Activated CD4-positive, alpha-beta T cell treated with anti-CD3 and anti-CD28 coated beads for 36 hours (primary cell): ENCODE measurements around the gene KCNIP3. TPM values are rescaled to one million over a fixed set of nuclear protein-coding genes. Genes with fewer than 3 reads are reported as not detected.

Experiments
- ATAC-seq: fragments of 200-7000 bp; cut with Tn5 transposase; one replicate; pipeline ENCODE4 v1.10.0; 2021; ENCODE audit warnings: mild to moderate bottlenecking, moderate library complexity
- CTCF ChIA-PET: fragments of 350-600 bp; sonication (Branson Sonifier 250); formaldehyde crosslinking; loops from one replicate; lab custom pipeline; 2021; ENCODE audit warnings: antibody characterized with exemption; lab: Charles Lee
- POLR2A ChIA-PET: fragments of 350-600 bp; sonication (Branson Sonifier 250); formaldehyde crosslinking; loops from one replicate; lab custom pipeline; 2021; ENCODE audit warnings: antibody characterized with exemption, inconsistent platforms; lab: Charles Lee
- DNase-seq: peaks from one replicate; pipeline ENCODE4 v3.0.0-alpha.2; 2020
- H3K27ac Mint-ChIP-seq: one replicate; pipeline ENCODE4 v1.8.0; 2021; ENCODE audit warnings: mixed read lengths
- H3K27me3 Mint-ChIP-seq: one replicate; pipeline ENCODE4 v1.8.0; 2021; ENCODE audit warnings: mixed read lengths
- H3K36me3 Mint-ChIP-seq: one replicate; pipeline ENCODE4 v1.8.0; 2021; ENCODE audit warnings: low read depth, mixed read lengths
- H3K4me1 Mint-ChIP-seq: one replicate; pipeline ENCODE4 v1.8.0; 2021; ENCODE audit warnings: mixed read lengths
- H3K4me3 Mint-ChIP-seq: one replicate; pipeline ENCODE4 v1.8.0; 2021; ENCODE audit warnings: mild to moderate bottlenecking, moderate library complexity, mixed read lengths
- H3K9me3 Mint-ChIP-seq: one replicate; pipeline ENCODE4 v1.8.0; 2021; ENCODE audit warnings: low read depth, mixed read lengths
- intact Hi-C, 2 experiments: fragments of 100-400 bp; cut with DNase I in 1 of 2; cut with micrococcal nuclease in 1 of 2; formaldehyde crosslinking; loops; one replicate each; pipeline versions ENCODE4 v1.14.2 to v1.15.1; 2022 to 2024; cut with DNase I, micrococcal nuclease
- total RNA-seq, 2 experiments: library from RNA; stranded (reverse); gene quantifications; one replicate each; pipeline ENCODE4 v1.2.3, GENCODE V29; 2021

KCNIP3 gene
- total RNA-seq, 2 experiments from 2014 or later = not detected

GRCh38 chr2:95276244-95276887, 20.8 kb upstream of the KCNIP3 start:
- ChIA-PET CTCF (no interaction called here), POLR2A (no interaction called here)
- intact Hi-C loops = no loop called here
- Mint-ChIP-seq H3K4me3 (no peak overlapping the region), H3K9me3 (no peaks in the 10 kb centered on the region), H3K36me3 (no peaks in the 10 kb centered on the region), H3K27me3 (no peaks in the 10 kb centered on the region), H3K27ac (no peak overlapping the region), H3K4me1 (no peaks in the 10 kb centered on the region)
- ATAC-seq (no peak), DNase-seq (no peak)

- ChIA-PET POLR2A (no interaction called here), CTCF (interaction anchor here (0.8 to 1.1 kb wide), 2 partner anchors 57 to 116 kb away, joined by 5 to 7 read pairs; no protein-coding TSS in a partner anchor)
- Mint-ChIP-seq H3K4me3 (no peak overlapping the region), H3K27me3 (no peaks in the 10 kb centered on the region), H3K9me3 (no peaks in the 10 kb centered on the region), H3K27ac (no peak overlapping the region), H3K36me3 (no peaks in the 10 kb centered on the region), H3K4me1 (no peaks in the 10 kb centered on the region)
- DNase-seq (no peak), ATAC-seq (no peak)
- intact Hi-C loops = no loop called here
Observed at GRCh38 chr2:95276888-95277245, 20.3 kb upstream of the KCNIP3 start.

- Mint-ChIP-seq H3K4me1 (no peaks in the 10 kb centered on the region), H3K27ac (no peak overlapping the region), H3K36me3 (no peaks in the 10 kb centered on the region), H3K9me3 (no peaks in the 10 kb centered on the region), H3K4me3 (no peak overlapping the region), H3K27me3 (no peaks in the 10 kb centered on the region)
- ATAC-seq (no peak), DNase-seq (no peak)
- intact Hi-C loops = no loop called here
- CTCF ChIA-PET = interaction anchor here (0.7 to 1.1 kb wide), 3 partner anchors 46 to 115 kb away, joined by 3 to 7 read pairs (median 5); no protein-coding TSS in a partner anchor
- POLR2A ChIA-PET = no interaction called here
Observed at GRCh38 chr2:95277246-95277906, 19.8 kb upstream of the KCNIP3 start.

GRCh38 chr2:95278051-95278471, 19.1 kb upstream of the KCNIP3 start:
- no peak for ATAC-seq
- ChIA-PET CTCF (interaction anchor here (0.7 kb wide), 1 partner anchor 47 kb away, joined by 3 read pairs; no protein-coding TSS in a partner anchor), POLR2A (no interaction called here)

GRCh38 chr2:95278637-95279225, 18.4 kb upstream of the KCNIP3 start:
- Mint-ChIP-seq H3K4me3 (no peak overlapping the region), H3K36me3 (no peaks in the 10 kb centered on the region), H3K4me1 (no peaks in the 10 kb centered on the region), H3K27ac (no peak overlapping the region), H3K9me3 (no peaks in the 10 kb centered on the region), H3K27me3 (no peaks in the 10 kb centered on the region)
- intact Hi-C loops = no loop called here
- CTCF ChIA-PET = no interaction called here
- POLR2A ChIA-PET = no interaction called here
- ATAC-seq = no peak
- no peak for DNase-seq

More at GRCh38 chr2:95278051-95278471, 19.1 kb upstream of the KCNIP3 start:
- intact Hi-C loops = no loop called here
- Mint-ChIP-seq H3K36me3 (no peaks in the 10 kb centered on the region), H3K27me3 (no peaks in the 10 kb centered on the region), H3K9me3 (no peaks in the 10 kb centered on the region), H3K4me3 (no peak overlapping the region), H3K27ac (no peak overlapping the region), H3K4me1 (no peaks in the 10 kb centered on the region)
- no peak for DNase-seq

GRCh38 chr2:95279435-95280035, 17.6 kb upstream of the KCNIP3 start:
- Mint-ChIP-seq H3K9me3 (no peaks in the 10 kb centered on the region), H3K27ac (no peak overlapping the region), H3K4me3 (no peak overlapping the region), H3K36me3 (no peaks in the 10 kb centered on the region), H3K27me3 (no peaks in the 10 kb centered on the region), H3K4me1 (no peaks in the 10 kb centered on the region)
- CTCF ChIA-PET = no interaction called here
- intact Hi-C loops = no loop called here
- POLR2A ChIA-PET = no interaction called here
- DNase-seq (no peak), ATAC-seq (no peak)

GRCh38 chr2:95281071-95281470, 16.1 kb upstream of the KCNIP3 start:
- no peaks in the 10 kb centered on the region for H3K4me1 Mint-ChIP-seq
- H3K27ac Mint-ChIP-seq = no peak overlapping the region
- no peak for ATAC-seq
- intact Hi-C loops = no loop called here
- POLR2A ChIA-PET = no interaction called here
- CTCF ChIA-PET = no interaction called here
- H3K36me3 Mint-ChIP-seq = no peaks in the 10 kb centered on the region
- no peaks in the 10 kb centered on the region for H3K27me3 Mint-ChIP-seq
- no peak for DNase-seq
- H3K4me3 Mint-ChIP-seq = no peak overlapping the region
- H3K9me3 Mint-ChIP-seq = no peaks in the 10 kb centered on the region

- Mint-ChIP-seq H3K4me1 (no peaks in the 10 kb centered on the region), H3K4me3 (no peak overlapping the region), H3K9me3 (no peaks in the 10 kb centered on the region), H3K36me3 (no peaks in the 10 kb centered on the region), H3K27me3 (no peaks in the 10 kb centered on the region), H3K27ac (no peak overlapping the region)
- ATAC-seq (no peak), DNase-seq (no peak)
- CTCF ChIA-PET = no interaction called here
- intact Hi-C loops = no loop called here
- POLR2A ChIA-PET = no interaction called here
Observed at GRCh38 chr2:95281786-95282185, 15.4 kb upstream of the KCNIP3 start.

GRCh38 chr2:95282458-95282857, 14.7 kb upstream of the KCNIP3 start:
- CTCF ChIA-PET = interaction anchor here (0.9 kb wide), 1 partner anchor 9 kb away, joined by 3 read pairs; no protein-coding TSS in a partner anchor
- no peak for DNase-seq
- POLR2A ChIA-PET = no interaction called here
- no peak overlapping the region for H3K27ac Mint-ChIP-seq
- no peaks in the 10 kb centered on the region for H3K27me3 Mint-ChIP-seq
- H3K4me3 Mint-ChIP-seq = no peak overlapping the region
- H3K36me3 Mint-ChIP-seq = no peaks in the 10 kb centered on the region
- H3K4me1 Mint-ChIP-seq = no peaks in the 10 kb centered on the region
- no peaks in the 10 kb centered on the region for H3K9me3 Mint-ChIP-seq
- no peak for ATAC-seq
- intact Hi-C loops = no loop called here

- ATAC-seq = no peak
- Mint-ChIP-seq H3K4me1 (no peaks in the 10 kb centered on the region), H3K27me3 (no peaks in the 10 kb centered on the region), H3K36me3 (no peaks in the 10 kb centered on the region), H3K27ac (no peak overlapping the region), H3K4me3 (no peak overlapping the region), H3K9me3 (no peaks in the 10 kb centered on the region)
- ChIA-PET CTCF (no interaction called here), POLR2A (no interaction called here)
- intact Hi-C loops = no loop called here
- no peak for DNase-seq
Observed at GRCh38 chr2:95283562-95283961, 13.6 kb upstream of the KCNIP3 start.

GRCh38 chr2:95284886-95285541, 12.1 kb upstream of the KCNIP3 start:
- intact Hi-C loops = no loop called here
- Mint-ChIP-seq H3K36me3 (no peaks in the 10 kb centered on the region), H3K4me1 (no peaks in the 10 kb centered on the region), H3K9me3 (peaks cover under 1% of the 10 kb centered on the region), H3K4me3 (no peak overlapping the region), H3K27ac (no peak overlapping the region), H3K27me3 (no peaks in the 10 kb centered on the region)
- no peak for ATAC-seq
- no peak for DNase-seq
- POLR2A ChIA-PET = no interaction called here
- CTCF ChIA-PET = no interaction called here
